HG02623 (cell line): ENCODE measurements around the gene ATOH8.

Source experiments
- ATAC-seq: cut with Tn5 transposase; IDR thresholded peaks from one replicate; pipeline ENCODE4 v1.9.1; 2021; ENCODE audit warnings: moderate library complexity; ENCODE audit not compliant: unreplicated experiment

Gene ATOH8

GRCh38 chr2:85785871-85786270 is 32.1 kb downstream of the ATOH8 start:
- no peak for ATAC-seq

- no peak for ATAC-seq
These were observed 32.7 kb downstream of the ATOH8 start for GRCh38 chr2:85786444-85786843.

- no peak for ATAC-seq
These were observed 33.1 kb downstream of the ATOH8 start for GRCh38 chr2:85786865-85787264.

GRCh38 chr2:85787282-85787980 is 33.6 kb downstream of the ATOH8 start:
- no peak for ATAC-seq

GRCh38 chr2:85787981-85788340 is 34.2 kb downstream of the ATOH8 start:
- no peak for ATAC-seq

GRCh38 chr2:85788603-85789002 is 34.8 kb downstream of the ATOH8 start:
- ATAC-seq, result no peak

- ATAC-seq, result no peak
These were observed 35.5 kb downstream of the ATOH8 start for GRCh38 chr2:85789271-85789670.

GRCh38 chr2:85790032-85790431 is 36.2 kb downstream of the ATOH8 start:
- ATAC-seq, result no peak

- no peak for ATAC-seq
These were observed 36.9 kb downstream of the ATOH8 start for GRCh38 chr2:85790499-85791188.

- no peak for ATAC-seq
These were observed 38.1 kb downstream of the ATOH8 start for GRCh38 chr2:85791704-85792565.

- no peak for ATAC-seq
These were observed 39.1 kb downstream of the ATOH8 start for GRCh38 chr2:85792783-85793441.

- no peak for ATAC-seq
These were observed 39.8 kb downstream of the ATOH8 start for GRCh38 chr2:85793584-85793983.

GRCh38 chr2:85794038-85794441 is 40.2 kb downstream of the ATOH8 start:
- ATAC-seq, result no peak

- ATAC-seq, result no peak
These were observed 40.8 kb downstream of the ATOH8 start for GRCh38 chr2:85794491-85795121.

GRCh38 chr2:85795331-85796045 is 41.7 kb downstream of the ATOH8 start:
- no peak for ATAC-seq

GRCh38 chr2:85796046-85796340 is 42.2 kb downstream of the ATOH8 start:
- no peak for ATAC-seq

- ATAC-seq, result no peak
These were observed 42.8 kb downstream of the ATOH8 start for GRCh38 chr2:85796341-85797262.

GRCh38 chr2:85797263-85797660 is 43.5 kb downstream of the ATOH8 start:
- ATAC-seq, result no peak

- ATAC-seq, result no peak
These were observed 44.1 kb downstream of the ATOH8 start for GRCh38 chr2:85797921-85798320.
